Ovary (tissue), 9 donors: Measurements from ENCODE around the gene ALX3. TPM values are rescaled to one million over a fixed set of nuclear protein-coding genes. Genes with fewer than 3 reads are reported as not detected.
A peak's percentile ranks its signal among the peaks of the same experiment; 100 is the strongest.

Source experiments
- DNase-seq, 5 donors: peaks; one replicate each; pipeline ENCODE4 v3.0.0-alpha.2; 2019 to 2020
- H3K27ac ChIP-seq, 2 donors: fragments of 200-600 bp; one replicate each; pipeline versions ENCODE4 v1.5.1 to v1.8.0; 2019 to 2022
- H3K27me3 ChIP-seq: fragments of 200-600 bp; one replicate; pipeline ENCODE4 v1.8.0; 2022
- H3K36me3 ChIP-seq: fragments of 200-600 bp; sonication (generic); one replicate; pipeline ENCODE4 v1.5.1; 2019
- H3K4me1 ChIP-seq: one replicate; pipeline ENCODE4 v1.8.1; 2013; ENCODE audit warnings: mild to moderate bottlenecking, moderate library complexity; ENCODE audit not compliant: insufficient read depth
- H3K4me3 ChIP-seq: fragments of 200-600 bp; sonication (generic); one replicate; pipeline ENCODE4 v1.5.1; 2017
- H3K9me3 ChIP-seq, 2 donors: fragments of 200-600 bp in 1 of 2; sonication (generic) in 1 of 2; one replicate each; pipeline versions ENCODE4 v1.5.1 to v1.8.1; 2013 to 2019; ENCODE audit warnings: mild to moderate bottlenecking in 1 of 2, moderate library complexity in 1 of 2
- EP300 ChIP-seq: sonication (generic); formaldehyde crosslinking; IDR thresholded peaks from one replicate; pipeline ENCODE4 v1.6.1; 2017; ENCODE audit warnings: antibody characterized with exemption
- POLR2A ChIP-seq: fragments of 450-650 bp; IDR thresholded peaks from one replicate; pipeline ENCODE4 v1.6.1; 2017; ENCODE audit warnings: antibody characterized with exemption, mild to moderate bottlenecking, moderate library complexity
- WGBS, 3 donors: extraction: QIAGEN DNeasy Blood & Tissue Kit in 1 of 3; methylation state at CpG; one replicate each; pipeline versions ENCODE4 v1.1.5 to v1.1.7; 2013 to 2017; 5-methylcytosine and 5-hydroxymethylcytosine counted together
- intact Hi-C, 4 donors: fragments of 100-400 bp; cut with DNase I; formaldehyde crosslinking; loops; one replicate each; pipeline versions ENCODE4 v1.11.0 to v1.15.1; 2022 to 2023
- polyA plus RNA-seq, 2 donors: library from polyadenylated mRNA; stranded (reverse); fragments of 200-250 nt in 1 of 2; fragments of 350-450 nt in 1 of 2; fragmentation: Illumina TruSeq in 1 of 2; extraction: RNeasy Lipid Tissue Mini Kit (QIAGEN cat#74804) in 1 of 2; gene quantifications; one replicate each; pipeline ENCODE4 v1.2.3, GENCODE V29; 2013 to 2014
- total RNA-seq, 7 donors: library from RNA; depleted of rRNA in 2 of 7; stranded (reverse); fragments of >200 nt in 2 of 7; fragmentation: NEBNext Ultra II Directional in 3 of 7; extraction: Animal tissue kit (Norgen Biotek cat#: 25700) in 3 of 7; gene quantifications; one replicate each; pipeline versions ENCODE4 v1.1.0 to v1.2.4, GENCODE V29; 2016 to 2023
- TF ChIP-seq, protein P1 (sequence below), 3 donors: fragments of 450-650 bp in 2 of 3; fragments of 200-600 bp in 1 of 3; IDR thresholded peaks; one replicate each; pipeline versions ENCODE4 v1.5.1 to v1.8.0; 2016 to 2022; ENCODE audit warnings: antibody characterized with exemption in 3 of 3, mild to moderate bottlenecking in 1 of 3
- donor health status: DM: no; HTN: no; CAD: no; lungs with moderate emphysema.
- donor health status: DM: no; HTN: no; CAD: no.
- donor health status: Bipolar disorder and iron deficiency.
- donor health status: DM: yes; HTN: yes; CAD: no.
- donor health status: DM: no; HTN: no; CAD: no.
- donor health status: DM: yes; HTN: yes; CAD: no.

ALX3 gene
- total and polyA plus RNA-seq, 9 donors, result 0.12 to 0.43 (median 0.36) TPM; not detected in 4

DNA sequence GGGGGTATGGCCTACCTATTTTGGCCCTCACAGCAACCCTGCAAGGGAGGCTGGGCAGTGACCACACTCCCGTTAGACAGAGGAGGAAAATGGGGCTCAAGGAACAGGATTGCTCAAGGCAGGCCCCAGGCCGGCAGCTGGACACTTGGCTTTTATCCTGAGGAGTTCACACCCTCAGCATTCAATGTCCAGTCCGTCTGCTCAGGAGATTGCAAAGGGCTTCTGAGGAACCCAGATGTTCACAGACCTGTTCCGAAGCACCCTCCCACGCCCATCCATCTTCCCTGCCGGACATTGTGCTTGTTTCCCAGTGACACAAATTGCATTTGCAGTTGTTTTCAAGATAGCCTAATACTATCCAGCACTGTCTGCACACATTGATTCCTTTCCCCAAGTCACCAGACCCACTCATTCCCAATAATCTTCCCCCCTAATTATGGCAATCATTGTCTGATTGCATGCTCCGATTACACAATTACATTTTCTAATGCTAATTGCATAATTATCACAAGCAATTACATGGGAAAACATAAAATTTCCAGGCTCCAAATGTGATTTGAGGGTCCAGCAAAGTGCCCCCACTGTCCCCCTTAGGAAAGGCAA is 37.5 kb upstream of the ALX3 start:
- no peak overlapping the region for H3K27ac ChIP-seq
- DNase-seq, result no peak

GRCh38 chr1:110106013-110106941 is 35.8 kb upstream of the ALX3 start:
- Histone ChIP-seq H3K4me3 (no peak overlapping the region), H3K9me3 (no peaks in the 10 kb centered on the region), H3K36me3 (no peaks in the 10 kb centered on the region), H3K27me3 (no peaks in the 10 kb centered on the region), H3K27ac (no peak overlapping the region), H3K4me1 (no peaks in the 10 kb centered on the region)
- 16 to 21% (median 16%) methylated on average over 8 of the region's 8 CpGs for WGBS, 3 donors
- peak; percentile 63 to 80 (median 76) for DNase-seq
- intact Hi-C loops, result loop anchor here (5.0 to 10.0 kb wide), 4 partner anchors 51 to 331 kb away; no protein-coding TSS in a partner anchor
- TF ChIP-seq, protein P1, sequence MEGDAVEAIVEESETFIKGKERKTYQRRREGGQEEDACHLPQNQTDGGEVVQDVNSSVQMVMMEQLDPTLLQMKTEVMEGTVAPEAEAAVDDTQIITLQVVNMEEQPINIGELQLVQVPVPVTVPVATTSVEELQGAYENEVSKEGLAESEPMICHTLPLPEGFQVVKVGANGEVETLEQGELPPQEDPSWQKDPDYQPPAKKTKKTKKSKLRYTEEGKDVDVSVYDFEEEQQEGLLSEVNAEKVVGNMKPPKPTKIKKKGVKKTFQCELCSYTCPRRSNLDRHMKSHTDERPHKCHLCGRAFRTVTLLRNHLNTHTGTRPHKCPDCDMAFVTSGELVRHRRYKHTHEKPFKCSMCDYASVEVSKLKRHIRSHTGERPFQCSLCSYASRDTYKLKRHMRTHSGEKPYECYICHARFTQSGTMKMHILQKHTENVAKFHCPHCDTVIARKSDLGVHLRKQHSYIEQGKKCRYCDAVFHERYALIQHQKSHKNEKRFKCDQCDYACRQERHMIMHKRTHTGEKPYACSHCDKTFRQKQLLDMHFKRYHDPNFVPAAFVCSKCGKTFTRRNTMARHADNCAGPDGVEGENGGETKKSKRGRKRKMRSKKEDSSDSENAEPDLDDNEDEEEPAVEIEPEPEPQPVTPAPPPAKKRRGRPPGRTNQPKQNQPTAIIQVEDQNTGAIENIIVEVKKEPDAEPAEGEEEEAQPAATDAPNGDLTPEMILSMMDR (IDR thresholded peaks at IDR 0.05), result peak; percentile 84 to 93 (median 85)
- TF ChIP-seq POLR2A, result no peak

More for the DNA sequence above, 37.5 kb upstream of the ALX3 start:
- Histone ChIP-seq H3K9me3 (no peaks in the 10 kb centered on the region), H3K27me3 (no peaks in the 10 kb centered on the region), H3K4me3 (no peak overlapping the region), H3K4me1 (no peaks in the 10 kb centered on the region), H3K36me3 (no peaks in the 10 kb centered on the region)
- intact Hi-C loops, result loop anchor here (5.0 to 10.0 kb wide), 4 partner anchors 53 to 333 kb away; no protein-coding TSS in a partner anchor
- 22 to 33% (median 24%) methylated on average over 7 of the region's 7 CpGs for WGBS, 3 donors
- TF ChIP-seq, protein P1 (IDR thresholded peaks at IDR 0.05), result no peak
- TF ChIP-seq EP300 (no peak), POLR2A (no peak)

DNA sequence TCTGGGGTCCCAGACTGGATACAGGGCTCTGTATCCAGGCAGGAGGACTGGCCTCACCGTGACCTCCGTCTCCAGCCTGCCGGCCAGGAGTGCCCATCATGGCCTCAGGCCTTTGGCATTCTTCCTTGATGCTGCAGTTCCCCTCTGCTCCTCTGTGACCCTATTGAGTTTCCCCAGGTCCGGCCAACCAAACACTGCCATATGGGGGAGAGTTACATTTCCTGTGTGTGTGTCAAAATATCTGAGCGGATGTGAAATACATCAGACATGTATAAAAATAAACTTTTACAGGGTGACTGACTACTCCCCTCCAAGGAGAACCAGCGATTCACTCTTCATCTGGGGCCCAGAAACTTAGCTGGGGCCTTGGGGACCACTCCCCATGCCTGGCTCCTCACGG is 31.6 kb upstream of the ALX3 start:
- H3K4me3 ChIP-seq, result no peak overlapping the region
- no peak overlapping the region for H3K27ac ChIP-seq
- TF ChIP-seq POLR2A (no peak), EP300 (no peak)
- TF ChIP-seq, protein P1 (IDR thresholded peaks at IDR 0.05), result no peak
- no peaks in the 10 kb centered on the region for H3K36me3 ChIP-seq
- DNase-seq, result no peak
- WGBS, 3 donors, result 57 to 63% (median 57%) methylated on average over 7 of the region's 7 CpGs
- no peaks in the 10 kb centered on the region for H3K4me1 ChIP-seq
- H3K27me3 ChIP-seq, result no peaks in the 10 kb centered on the region
- no peaks in the 10 kb centered on the region for H3K9me3 ChIP-seq
- intact Hi-C loops, result loop anchor here in 2 of 4 donors (10.0 kb wide), 2 partner anchors 47 to 327 kb away; no protein-coding TSS in a partner anchor

GRCh38 chr1:110100335-110100734 is 29.9 kb upstream of the ALX3 start:
- WGBS, 3 donors, result 73 to 84% (median 76%) methylated on average over 2 of the region's 2 CpGs
- intact Hi-C loops, result loop anchor here in 2 of 4 donors (10.0 kb wide), 2 partner anchors 46 to 326 kb away; no protein-coding TSS in a partner anchor
- no peak for DNase-seq
- Histone ChIP-seq H3K27ac (no peak overlapping the region), H3K4me3 (no peak overlapping the region), H3K27me3 (no peaks in the 10 kb centered on the region), H3K9me3 (no peaks in the 10 kb centered on the region), H3K36me3 (no peaks in the 10 kb centered on the region), H3K4me1 (no peaks in the 10 kb centered on the region)
- TF ChIP-seq, protein P1 (IDR thresholded peaks at IDR 0.05), result no peak
- TF ChIP-seq POLR2A, result no peak
- TF ChIP-seq EP300, result no peak
